SU-DHL-6 (cell line): ENCODE data around the gene EEPD1.
A peak's percentile ranks its signal among the peaks of the same experiment; 100 is the strongest.

Experiments
- H2AFZ ChIP-seq: fragments of 200-600 bp; sonication (generic); 2 replicates; pipeline ENCODE4 v1.6.1; 2014; ENCODE audit warnings: low read depth, mild to moderate bottlenecking, moderate library complexity, mixed read lengths, antibody characterized with exemption, low read length; ENCODE audit not compliant: severe bottlenecking
- H3F3A ChIP-seq: fragments of 200-600 bp; shearing (Covaris generic); 2 replicates; pipeline ENCODE4 v1.6.0; 2016; ENCODE audit warnings: antibody characterized with exemption, mild to moderate bottlenecking; ENCODE audit not compliant: insufficient read depth
- H3K27ac ChIP-seq: fragments of 200-600 bp; sonication (generic); 2 replicates; pipeline ENCODE4 v1.5.1; 2016; ENCODE audit warnings: low read depth, mild to moderate bottlenecking, low read length, moderate library complexity, mixed read lengths
- H3K27me3 ChIP-seq: fragments of 200-600 bp; sonication (generic), shearing (Covaris generic); 2 replicates; pipeline ENCODE4 v1.6.0; 2014; ENCODE audit warnings: mild to moderate bottlenecking, low read length
- H3K36me3 ChIP-seq: fragments of 200-600 bp; sonication (generic); 2 replicates; pipeline ENCODE4 v1.6.1; 2014; ENCODE audit warnings: mild to moderate bottlenecking, low read length, mixed read lengths
- H3K4me2 ChIP-seq: fragments of 300-600, 200-600 bp; shearing (Covaris generic), sonication (generic); 2 replicates; pipeline ENCODE4 v1.6.0; 2014; ENCODE audit warnings: low read length, low read depth, mild to moderate bottlenecking; ENCODE audit not compliant: poor library complexity, severe bottlenecking
- H3K4me3 ChIP-seq: fragments of 200-600 bp; sonication (generic); 2 replicates; pipeline ENCODE4 v1.5.1; 2014; ENCODE audit warnings: antibody characterized with exemption, low read length, mild to moderate bottlenecking, mixed read lengths; ENCODE audit not compliant: insufficient read depth, poor library complexity, severe bottlenecking
- H3K79me2 ChIP-seq: fragments of 200-600 bp; sonication (generic); 2 replicates; pipeline ENCODE4 v1.6.1; 2014; ENCODE audit warnings: mild to moderate bottlenecking, low read length, moderate library complexity; ENCODE audit not compliant: insufficient read depth
- H3K9ac ChIP-seq: fragments of 200-600 bp; sonication (generic); 2 replicates; pipeline ENCODE4 v1.7.0; 2014; ENCODE audit warnings: mild to moderate bottlenecking, low read length
- H3K9me2 ChIP-seq: fragments of 200-600 bp; sonication (generic); replicated peaks from 2 replicates; pipeline ENCODE4 v1.6.1; 2014; ENCODE audit warnings: low read length; ENCODE audit not compliant: insufficient read depth
- H3K9me3 ChIP-seq: fragments of 200-600 bp; sonication (generic); 2 replicates; pipeline ENCODE4 v1.6.1; 2014; ENCODE audit warnings: low read length, mixed read lengths; ENCODE audit not compliant: insufficient read depth
- H4K20me1 ChIP-seq: fragments of 200-600 bp; sonication (generic); 2 replicates; pipeline ENCODE4 v1.6.1; 2014; ENCODE audit warnings: low read depth, mild to moderate bottlenecking, antibody characterized with exemption, low read length, moderate library complexity, mixed read lengths
- EZH2phosphoT487 ChIP-seq: fragments of 200-600 bp; sonication (generic), shearing (Covaris generic); conservative IDR thresholded peaks from 2 replicates; pipeline ENCODE4 v1.6.1; 2018; ENCODE audit warnings: mild to moderate bottlenecking, antibody characterized with exemption, low read length, moderate library complexity, mixed read lengths
- TF ChIP-seq, protein P1 (sequence below): fragments of 200-600 bp; sonication (generic); IDR thresholded peaks from one replicate; pipeline ENCODE4 v1.5.1; 2017; ENCODE audit warnings: antibody characterized with exemption, mild to moderate bottlenecking, low read length, moderate library complexity; ENCODE audit not compliant: insufficient read depth, poor library complexity, severe bottlenecking

The EEPD1 gene

DNA sequence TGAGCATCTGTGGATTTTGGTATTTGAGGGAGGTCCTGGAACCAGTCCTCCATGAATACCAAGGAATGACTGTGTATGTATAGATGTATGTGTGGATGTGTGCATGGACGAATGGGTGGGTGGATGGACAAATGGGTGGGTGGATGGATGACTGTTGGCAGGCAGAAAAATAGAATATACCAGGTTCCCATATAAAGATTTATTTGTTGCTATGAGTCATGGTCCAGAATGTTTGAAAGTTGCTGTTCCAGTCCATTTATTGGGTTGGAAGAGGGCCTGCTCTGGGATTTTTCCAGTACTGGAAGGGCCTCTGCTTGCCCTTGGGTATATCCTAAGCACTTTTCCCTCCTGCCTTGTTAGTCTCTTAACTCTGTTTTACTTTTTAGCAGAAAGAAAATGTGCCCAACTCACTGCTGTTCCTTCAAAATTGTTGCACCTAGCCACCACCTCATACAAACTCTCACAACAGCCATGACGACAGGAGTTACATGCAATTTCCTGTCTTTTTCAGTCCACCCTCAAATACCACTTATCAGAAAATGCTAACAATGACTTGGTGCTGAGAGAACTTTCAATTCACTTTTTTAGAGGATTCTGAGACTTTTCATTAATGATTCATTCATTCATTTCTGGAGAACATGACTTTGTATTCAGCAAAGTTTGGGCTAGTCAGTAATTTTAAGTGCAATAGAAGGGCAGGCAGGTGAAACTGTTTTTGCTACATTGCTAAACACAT is 108.1 kb downstream of the EEPD1 start:
- Histone ChIP-seq H3K36me3 (no peaks in the 10 kb centered on the region), H3F3A (peaks cover 13% of the 10 kb centered on the region), H4K20me1 (no peaks in the 10 kb centered on the region), H3K9me3 (no peaks in the 10 kb centered on the region), H3K27ac (peak overlapping the region; percentile 19; the same call in 1 of the 2 replicates), H3K79me2 (peaks cover 94% of the 10 kb centered on the region), H3K4me2 (no peak overlapping the region), H3K9me2 (no peaks in the 10 kb centered on the region), H2AFZ (no peak overlapping the region), H3K27me3 (no peaks in the 10 kb centered on the region), H3K4me3 (no peak overlapping the region), H3K9ac (no peak overlapping the region)
- TF ChIP-seq EZH2phosphoT487, result no peak
- TF ChIP-seq, protein P1, sequence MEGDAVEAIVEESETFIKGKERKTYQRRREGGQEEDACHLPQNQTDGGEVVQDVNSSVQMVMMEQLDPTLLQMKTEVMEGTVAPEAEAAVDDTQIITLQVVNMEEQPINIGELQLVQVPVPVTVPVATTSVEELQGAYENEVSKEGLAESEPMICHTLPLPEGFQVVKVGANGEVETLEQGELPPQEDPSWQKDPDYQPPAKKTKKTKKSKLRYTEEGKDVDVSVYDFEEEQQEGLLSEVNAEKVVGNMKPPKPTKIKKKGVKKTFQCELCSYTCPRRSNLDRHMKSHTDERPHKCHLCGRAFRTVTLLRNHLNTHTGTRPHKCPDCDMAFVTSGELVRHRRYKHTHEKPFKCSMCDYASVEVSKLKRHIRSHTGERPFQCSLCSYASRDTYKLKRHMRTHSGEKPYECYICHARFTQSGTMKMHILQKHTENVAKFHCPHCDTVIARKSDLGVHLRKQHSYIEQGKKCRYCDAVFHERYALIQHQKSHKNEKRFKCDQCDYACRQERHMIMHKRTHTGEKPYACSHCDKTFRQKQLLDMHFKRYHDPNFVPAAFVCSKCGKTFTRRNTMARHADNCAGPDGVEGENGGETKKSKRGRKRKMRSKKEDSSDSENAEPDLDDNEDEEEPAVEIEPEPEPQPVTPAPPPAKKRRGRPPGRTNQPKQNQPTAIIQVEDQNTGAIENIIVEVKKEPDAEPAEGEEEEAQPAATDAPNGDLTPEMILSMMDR, result no peak

DNA sequence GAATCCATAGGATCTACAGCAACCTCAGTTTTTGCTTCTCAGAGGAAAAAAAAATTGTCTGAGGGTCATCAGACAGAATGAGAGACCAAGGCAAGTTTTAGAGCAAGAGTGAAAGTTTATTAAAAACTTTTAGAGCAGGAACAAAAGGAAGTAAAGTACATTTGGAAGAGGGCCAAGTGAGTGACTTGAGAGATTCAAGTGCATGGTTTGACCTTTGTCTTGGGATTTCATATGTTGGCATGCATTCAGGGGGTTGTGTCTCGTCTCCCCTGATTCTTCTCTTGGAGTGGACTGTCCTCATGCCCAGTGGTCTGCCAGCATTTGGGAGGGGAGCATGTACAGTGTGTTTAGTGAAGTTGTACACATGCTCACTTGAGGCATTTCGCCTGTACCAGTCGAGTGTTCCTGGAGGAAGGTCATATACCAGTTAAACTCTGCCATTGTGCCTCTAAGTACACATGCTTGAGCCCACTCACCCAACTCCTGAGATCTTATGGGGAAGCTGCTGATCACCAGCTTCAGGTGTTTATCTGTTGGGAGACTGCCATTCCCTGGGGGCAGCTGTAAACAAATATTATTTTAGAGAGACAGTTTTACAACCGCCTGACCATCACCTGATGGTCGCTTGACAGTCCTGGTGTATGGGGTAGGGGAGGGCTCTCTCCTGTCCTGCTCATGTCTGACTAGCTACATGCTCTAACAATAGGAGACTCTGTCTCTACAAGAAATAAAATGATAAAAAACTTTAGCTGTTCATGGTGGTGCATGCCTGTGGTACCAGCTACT is 109.4 kb downstream of the EEPD1 start:
- TF ChIP-seq EZH2phosphoT487, result no peak
- TF ChIP-seq, protein P1, result no peak
- Histone ChIP-seq H3K27me3 (no peaks in the 10 kb centered on the region), H2AFZ (no peak overlapping the region), H3K4me2 (peak overlapping the region; percentile 30), H3K79me2 (peaks cover 92% of the 10 kb centered on the region), H3K36me3 (0 out of 2 replicates have a peak, but pooled peaks cover 5% of the 10 kb centered on the region), H3K4me3 (no peak overlapping the region), H3K9ac (peak overlapping the region; percentile 6; the same call in 1 of the 2 replicates), H4K20me1 (no peaks in the 10 kb centered on the region), H3K9me3 (no peaks in the 10 kb centered on the region), H3K27ac (peak overlapping the region; percentile 59), H3F3A (peaks cover 13% of the 10 kb centered on the region), H3K9me2 (no peaks in the 10 kb centered on the region)

DNA sequence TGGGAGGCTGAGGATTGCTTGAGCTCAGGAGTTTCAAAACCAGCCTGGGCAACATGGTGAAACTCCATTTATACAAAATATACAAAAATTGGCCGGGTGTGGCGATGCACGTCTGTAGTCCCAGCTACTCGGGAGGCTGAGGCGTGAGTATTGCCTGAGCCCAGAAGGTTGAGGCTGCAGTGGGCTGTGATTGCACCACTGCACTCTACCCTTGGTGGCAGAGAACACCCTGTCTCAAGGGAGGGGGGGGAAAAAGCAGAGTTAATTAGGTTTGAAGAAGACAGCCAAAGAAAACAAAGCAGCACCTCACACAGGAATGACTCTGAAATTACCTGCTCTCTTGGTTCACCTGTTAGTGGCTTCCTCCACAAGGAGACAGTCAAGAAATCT is 110.0 kb downstream of the EEPD1 start:
- Histone ChIP-seq H4K20me1 (no peaks in the 10 kb centered on the region), H3K36me3 (0 out of 2 replicates have a peak, but pooled peaks cover 5% of the 10 kb centered on the region), H3K27ac (peak overlapping the region; percentile 59), H3K9me2 (no peaks in the 10 kb centered on the region), H2AFZ (no peak overlapping the region), H3K4me2 (peak overlapping the region; percentile 30), H3K79me2 (peaks cover 86% of the 10 kb centered on the region), H3K27me3 (no peaks in the 10 kb centered on the region), H3K4me3 (no peak overlapping the region), H3K9me3 (no peaks in the 10 kb centered on the region), H3F3A (peaks cover 13% of the 10 kb centered on the region), H3K9ac (peak overlapping the region; percentile 6; the same call in 1 of the 2 replicates)
- TF ChIP-seq, protein P1, result no peak
- no peak for TF ChIP-seq EZH2phosphoT487
